Right lobe of liver (tissue), 4 donors: ENCODE data around the gene HPS5.
"Not testable (repeated sequence)": the region's sequence is repeated elsewhere in the genome, so short reads cannot be mapped to it uniquely, and the experiment has no call there.

ENCODE experiments used
- CTCF ChIP-seq, 4 donors: fragments of 200-600 bp in 3 of 4; fragments of 450-650 bp in 1 of 4; IDR thresholded peaks; one replicate each; pipeline versions ENCODE4 v1.5.1 to v1.8.0; 2016 to 2022; ENCODE audit warnings: antibody characterized with exemption in 4 of 4, mild to moderate bottlenecking in 2 of 4
- POLR2A ChIP-seq: fragments of 450-650 bp; IDR thresholded peaks from one replicate; pipeline ENCODE4 v1.6.1; 2017; ENCODE audit warnings: antibody characterized with exemption, mild to moderate bottlenecking
- donor health status: DM: no; HTN: no; CAD: no.
- donor health status: DM: no; HTN: no; CAD: no.
- donor health status: DM: no; HTN: yes; CAD: no.

- not testable (repeated sequence) for TF ChIP-seq CTCF (IDR thresholded peaks at IDR 0.05); POLR2A
These were observed 74.8 kb downstream of the HPS5 start for GRCh38 chr11:18247191-18247581.
